WTC11 (cell line): ENCODE measurements around the gene TRIM44. TPM values are rescaled to one million over a fixed set of nuclear protein-coding genes. Genes with fewer than 3 reads are reported as not detected.

Experiments
- ATAC-seq: fragments of 200-7000 bp; cut with Tn5 transposase; 2 replicates; pipeline ENCODE4 v1.10.0; 2021; ENCODE audit warnings: mild to moderate bottlenecking, moderate library complexity
- CTCF ChIA-PET: fragments of 300-600 bp; sonication (Branson Sonifier 250); formaldehyde crosslinking; loops from one replicate; lab custom pipeline; 2021; ENCODE audit warnings: antibody characterized with exemption; lab: Charles Lee
- POLR2A ChIA-PET: fragments of 350-600 bp; sonication (Branson Sonifier 250); formaldehyde crosslinking; loops from one replicate; lab custom pipeline; 2021; ENCODE audit warnings: antibody characterized with exemption; lab: Charles Lee
- DNase-seq: peaks from one replicate; pipeline ENCODE4 v3.0.0; 2021; ENCODE audit warnings: low spot score
- H3K27ac Mint-ChIP-seq: 2 replicates; pipeline ENCODE4 v1.8.0; 2021; ENCODE audit warnings: mixed read lengths
- H3K27me3 Mint-ChIP-seq: 2 replicates; pipeline ENCODE4 v1.8.0; 2021; ENCODE audit warnings: low read depth, mild to moderate bottlenecking, moderate library complexity, mixed read lengths
- H3K36me3 Mint-ChIP-seq: 2 replicates; pipeline ENCODE4 v1.8.0; 2021; ENCODE audit warnings: mixed read lengths
- H3K4me1 Mint-ChIP-seq: 2 replicates; pipeline ENCODE4 v1.8.0; 2022; ENCODE audit warnings: mixed read lengths
- H3K4me3 Mint-ChIP-seq: 2 replicates; pipeline ENCODE4 v1.8.0; 2021; ENCODE audit warnings: mild to moderate bottlenecking, moderate library complexity, mixed read lengths
- H3K9me3 Mint-ChIP-seq: 2 replicates; pipeline ENCODE4 v1.8.0; 2021; ENCODE audit warnings: mixed read lengths
- AFF4 ChIP-seq: sonication (generic); formaldehyde crosslinking; IDR thresholded peaks from 2 replicates; pipeline ENCODE4 v1.8.1; 2023; ENCODE audit warnings: mild to moderate bottlenecking, missing genetic modification reagents, borderline replicate concordance
- AR ChIP-seq: fragments of 250-450 bp; sonication (Bioruptor Pico); IDR thresholded peaks from 2 replicates; pipeline ENCODE4 v1.9.0; 2021; ENCODE audit warnings: mild to moderate bottlenecking
- ELF4 ChIP-seq: sonication (generic); formaldehyde crosslinking; IDR thresholded peaks from 2 replicates; pipeline ENCODE4 v1.8.1; 2022; ENCODE audit warnings: low read depth, mild to moderate bottlenecking, moderate library complexity, missing genetic modification reagents
- EMX1 ChIP-seq: fragments of 250-450 bp; sonication (Bioruptor Pico); IDR thresholded peaks from 2 replicates; pipeline ENCODE4 v1.8.0; 2021; ENCODE audit warnings: mild to moderate bottlenecking
- FOXJ3 ChIP-seq: sonication (generic); formaldehyde crosslinking; IDR thresholded peaks from 2 replicates; pipeline ENCODE4 v1.9.0; 2021; ENCODE audit warnings: missing genetic modification reagents, mild to moderate bottlenecking, borderline replicate concordance
- FOXK1 ChIP-seq: sonication (generic); formaldehyde crosslinking; IDR thresholded peaks from 2 replicates; pipeline ENCODE4 v1.8.0; 2022; ENCODE audit warnings: mild to moderate bottlenecking, moderate library complexity, missing genetic modification reagents
- GTF2I ChIP-seq: fragments of 250-450 bp; sonication (Bioruptor Pico); conservative IDR thresholded peaks from 2 replicates; pipeline ENCODE4 v1.4.0; 2021; ENCODE audit warnings: mild to moderate bottlenecking
- HMGA2 ChIP-seq: fragments of 250-450 bp; sonication (Bioruptor Pico); IDR thresholded peaks from 2 replicates; pipeline ENCODE4 v1.4.0; 2021; ENCODE audit warnings: mild to moderate bottlenecking, moderate library complexity
- HMGXB4 ChIP-seq: sonication (generic); formaldehyde crosslinking; IDR thresholded peaks from 2 replicates; pipeline ENCODE4 v1.8.1; 2023; ENCODE audit warnings: mild to moderate bottlenecking, moderate library complexity, missing genetic modification reagents
- MAX ChIP-seq: sonication (generic); formaldehyde crosslinking; IDR thresholded peaks from 2 replicates; pipeline ENCODE4 v1.8.0; 2022; ENCODE audit warnings: mild to moderate bottlenecking, missing genetic modification reagents
- MLX ChIP-seq: sonication (generic); formaldehyde crosslinking; IDR thresholded peaks from 2 replicates; pipeline ENCODE4 v1.8.1; 2023; ENCODE audit warnings: mild to moderate bottlenecking, missing genetic modification reagents, moderate library complexity
- NR2C2 ChIP-seq: sonication (generic); formaldehyde crosslinking; IDR thresholded peaks from 2 replicates; pipeline ENCODE4 v1.8.0; 2022; ENCODE audit warnings: mild to moderate bottlenecking, missing genetic modification reagents
- OVOL2 ChIP-seq: fragments of 250-450 bp; sonication (Bioruptor Pico); IDR thresholded peaks from 2 replicates; pipeline ENCODE4 v1.9.0; 2021; ENCODE audit warnings: mild to moderate bottlenecking, borderline replicate concordance
- STAT6 ChIP-seq: sonication (generic); formaldehyde crosslinking; conservative IDR thresholded peaks from 2 replicates; pipeline ENCODE4 v1.8.1; 2023; ENCODE audit warnings: mild to moderate bottlenecking, low read depth, missing genetic modification reagents, moderate library complexity
- TEAD1 ChIP-seq: sonication (generic); formaldehyde crosslinking; IDR thresholded peaks from 2 replicates; pipeline ENCODE4 v1.8.0; 2022; ENCODE audit warnings: mild to moderate bottlenecking, missing genetic modification reagents
- ZNF263 ChIP-seq: sonication (generic); formaldehyde crosslinking; IDR thresholded peaks from 2 replicates; pipeline ENCODE4 v1.8.1; 2022; ENCODE audit warnings: low read depth, mild to moderate bottlenecking, moderate library complexity, missing genetic modification reagents
- ZSCAN18 ChIP-seq: fragments of 250-450 bp; sonication (Bioruptor Pico); IDR thresholded peaks from 2 replicates; pipeline ENCODE4 v2.1.2; 2022; ENCODE audit warnings: mild to moderate bottlenecking, moderate library complexity
- total RNA-seq: library from RNA; stranded (reverse); gene quantifications from 3 replicates; pipeline ENCODE4 v1.2.3, GENCODE V29; 2021

TRIM44 gene
- total RNA-seq, 1 experiment from 2014 or later = 27.4 TPM

GRCh38 chr11:35735411-35735810 lies 72.8 kb downstream of the TRIM44 start:
- POLR2A ChIA-PET = no interaction called here
- H3K27ac Mint-ChIP-seq = no peak overlapping the region
- H3K4me1 Mint-ChIP-seq = peaks cover 10% of the 10 kb centered on the region
- CTCF ChIA-PET = no interaction called here
- no peaks in the 10 kb centered on the region for H3K27me3 Mint-ChIP-seq
- no peak for TF ChIP-seq MLX (CRISPR knock-in tag)
- no peak for TF ChIP-seq AR (CRISPR knock-in tag)
- no peak for TF ChIP-seq OVOL2 (CRISPR knock-in tag)
- no peak for TF ChIP-seq GTF2I
- TF ChIP-seq AFF4 (CRISPR knock-in tag) = no peak
- TF ChIP-seq TEAD1 (CRISPR knock-in tag) = no peak
- no peak for TF ChIP-seq ELF4
- no peak for TF ChIP-seq ZSCAN18 (CRISPR knock-in tag)
- no peak for TF ChIP-seq HMGXB4 (CRISPR knock-in tag)
- TF ChIP-seq HMGA2 (CRISPR knock-in tag) = no peak
- TF ChIP-seq STAT6 (CRISPR knock-in tag) = no peak
- no peak for TF ChIP-seq EMX1
- no peak for TF ChIP-seq ZNF263 (CRISPR knock-in tag)
- TF ChIP-seq NR2C2 = no peak
- no peak for TF ChIP-seq FOXJ3
- no peak for TF ChIP-seq MAX
- TF ChIP-seq FOXK1 = no peak
- TF ChIP-seq, all 79 proteins: peak for 0
- Mint-ChIP-seq H3K9me3 (peaks cover 10% of the 10 kb centered on the region), H3K4me3 (no peak overlapping the region), H3K36me3 (peaks cover 23% of the 10 kb centered on the region)
- ATAC-seq = no peak
- no peak for DNase-seq
